HG03135 (cell line): ENCODE measurements around the gene LIMS1.
"Not testable (repeated sequence)": the region's sequence is repeated elsewhere in the genome, so short reads cannot be mapped to it uniquely, and the experiment has no call there.

Experiments
- ATAC-seq: cut with Tn5 transposase; IDR thresholded peaks from one replicate; pipeline ENCODE4 v1.9.1; 2021; ENCODE audit warnings: mild to moderate bottlenecking, moderate library complexity; ENCODE audit not compliant: unreplicated experiment

Gene LIMS1

GRCh38 chr2:108655270-108655669 is 121.0 kb downstream of the LIMS1 start:
- ATAC-seq, result not testable (repeated sequence)

- ATAC-seq, result not testable (repeated sequence)
Observed at GRCh38 chr2:108656282-108656681, 122.0 kb downstream of the LIMS1 start.

DNA sequence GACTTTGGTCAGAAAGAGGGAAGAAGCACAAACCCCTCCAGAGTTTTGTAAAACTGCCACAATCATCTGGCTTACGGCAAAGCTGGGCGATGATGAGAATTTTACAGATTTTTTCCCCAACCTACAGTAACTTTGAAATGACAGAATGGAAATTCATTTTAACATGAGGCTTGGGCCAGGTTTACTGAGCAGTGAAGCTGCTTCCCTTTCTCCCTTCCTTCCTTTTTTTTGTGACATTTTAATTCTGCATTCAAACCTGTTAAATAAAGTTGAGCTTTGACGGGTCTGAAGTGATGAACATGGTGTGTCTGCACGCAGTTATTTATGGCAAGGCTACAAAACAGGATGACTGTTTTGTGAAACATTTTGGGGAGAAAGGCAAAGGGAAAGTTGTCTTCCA is 123.2 kb downstream of the LIMS1 start:
- ATAC-seq, result not testable (repeated sequence)

- ATAC-seq, result not testable (repeated sequence)
Observed at GRCh38 chr2:108658553-108658952, 124.3 kb downstream of the LIMS1 start.

- ATAC-seq, result not testable (repeated sequence)
Observed at GRCh38 chr2:108661493-108661892, 127.2 kb downstream of the LIMS1 start.

GRCh38 chr2:108662207-108662612 is 127.9 kb downstream of the LIMS1 start:
- peak; percentile 94 for ATAC-seq

DNA sequence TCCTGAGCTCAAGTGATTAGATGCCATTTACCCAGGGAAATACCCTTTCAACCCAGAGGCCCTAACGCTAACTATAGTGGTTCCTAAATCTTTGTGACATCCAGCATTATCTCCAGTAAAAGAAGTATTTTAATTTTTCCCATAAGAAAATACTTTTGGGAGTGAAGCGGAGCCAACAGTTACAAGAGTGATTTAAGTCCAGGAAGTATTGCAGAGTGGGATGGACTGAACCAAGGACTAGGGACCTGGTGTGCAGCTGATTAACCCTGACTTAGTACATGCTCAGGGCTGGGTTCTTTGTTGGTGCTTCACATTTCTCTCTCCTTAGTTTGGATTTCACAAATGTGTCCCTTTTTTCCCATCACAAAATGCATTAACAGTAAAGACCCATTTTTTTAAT is 129.1 kb downstream of the LIMS1 start:
- ATAC-seq, result not testable (repeated sequence)

GRCh38 chr2:108664089-108664488 is 129.8 kb downstream of the LIMS1 start:
- not testable (repeated sequence) for ATAC-seq

DNA sequence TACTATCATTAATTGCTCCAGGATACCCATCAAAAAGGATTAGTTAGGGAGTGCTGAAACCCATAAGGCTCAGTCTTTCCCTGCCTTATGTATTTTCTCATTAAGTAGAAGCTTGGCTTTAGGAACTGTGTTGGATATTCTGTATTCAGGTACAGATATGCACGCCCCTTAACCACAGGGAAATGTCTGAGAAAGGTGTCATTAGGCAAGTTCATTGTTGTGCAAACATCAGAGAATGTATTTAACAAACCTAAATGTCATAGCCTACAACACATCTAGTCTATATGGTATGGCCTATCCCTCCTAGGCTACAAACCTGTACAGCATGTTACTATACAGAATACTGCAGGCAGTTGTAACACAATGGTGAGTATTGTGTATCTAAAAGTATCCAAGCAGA is 130.7 kb downstream of the LIMS1 start:
- not testable (repeated sequence) for ATAC-seq

- not testable (repeated sequence) for ATAC-seq
Observed at GRCh38 chr2:108665975-108666374, 131.7 kb downstream of the LIMS1 start.

GRCh38 chr2:108667140-108667539 is 132.9 kb downstream of the LIMS1 start:
- not testable (repeated sequence) for ATAC-seq

DNA sequence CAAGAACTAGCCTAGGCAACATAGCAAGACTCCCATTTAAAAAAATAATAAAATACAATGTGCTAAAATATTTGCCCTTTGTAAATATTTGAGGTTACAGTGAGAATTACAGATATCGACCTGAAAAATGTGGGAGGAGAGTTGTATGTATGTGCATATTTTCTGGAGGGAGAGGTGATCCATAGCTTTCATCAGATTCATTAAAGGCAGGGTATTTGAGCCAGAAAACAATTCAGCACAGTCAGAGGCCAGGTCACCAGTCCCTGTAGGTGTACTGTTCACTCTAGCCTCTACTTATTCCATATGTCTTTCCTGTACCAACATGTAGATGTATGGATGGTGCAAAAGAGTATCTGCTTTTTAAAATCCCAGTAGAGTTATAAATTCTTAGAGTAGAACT is 136.0 kb downstream of the LIMS1 start:
- not testable (repeated sequence) for ATAC-seq

DNA sequence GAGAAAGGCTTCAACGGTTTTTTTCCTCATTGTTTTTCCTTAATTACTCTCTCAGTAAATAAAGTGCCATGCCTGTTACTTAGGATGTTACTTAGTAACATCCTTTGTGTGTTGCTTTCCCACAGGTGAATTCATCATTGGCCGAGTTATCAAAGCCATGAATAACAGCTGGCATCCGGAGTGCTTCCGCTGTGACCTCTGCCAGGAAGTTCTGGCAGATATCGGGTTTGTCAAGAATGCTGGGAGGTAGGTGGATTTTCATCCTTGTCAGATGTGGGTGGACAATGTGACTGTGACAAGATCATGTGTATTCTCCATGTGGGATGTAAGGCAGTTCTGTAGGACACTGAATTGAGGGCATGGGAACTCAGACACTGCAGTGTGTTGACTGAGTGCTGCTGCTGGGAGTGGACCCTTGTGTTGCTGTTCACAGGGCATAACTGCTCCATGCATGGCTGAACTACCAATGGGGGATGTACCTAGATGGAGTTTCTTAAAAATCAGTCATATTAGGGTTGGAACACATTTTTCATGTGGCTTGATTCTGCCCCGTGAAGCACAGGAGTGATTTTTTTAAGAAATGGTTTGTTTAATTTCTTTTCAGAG is 138.0 kb downstream of the LIMS1 start:
- not testable (repeated sequence) for ATAC-seq

- not testable (repeated sequence) for ATAC-seq
Observed at GRCh38 chr2:108676522-108676921, 142.3 kb downstream of the LIMS1 start.

DNA sequence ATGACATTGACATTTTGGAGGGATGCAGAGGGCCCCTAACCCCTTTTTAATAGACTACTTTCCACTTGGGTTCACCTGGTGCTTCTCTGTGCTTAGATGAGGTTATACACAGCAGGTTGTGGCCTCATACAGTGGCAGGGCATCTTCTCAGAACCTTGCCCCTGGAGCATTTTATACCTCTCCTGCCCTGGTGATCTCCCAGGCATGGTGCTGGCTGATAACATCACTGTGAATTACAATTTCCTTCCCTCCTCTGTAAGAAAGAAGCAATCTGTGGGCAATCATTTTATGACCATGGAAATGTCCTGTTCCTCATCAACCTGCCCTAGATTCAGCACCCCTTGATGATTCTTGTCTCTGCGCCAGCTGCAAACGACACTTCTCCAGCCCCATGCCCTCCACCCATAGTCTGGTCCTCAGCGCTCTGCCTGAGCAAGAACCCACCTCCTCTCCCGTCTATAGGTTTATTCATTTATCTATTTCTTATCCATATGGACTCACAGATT is 143.0 kb downstream of the LIMS1 start:
- not testable (repeated sequence) for ATAC-seq

GRCh38 chr2:108678198-108678651 is 144.0 kb downstream of the LIMS1 start:
- not testable (repeated sequence) for ATAC-seq

DNA sequence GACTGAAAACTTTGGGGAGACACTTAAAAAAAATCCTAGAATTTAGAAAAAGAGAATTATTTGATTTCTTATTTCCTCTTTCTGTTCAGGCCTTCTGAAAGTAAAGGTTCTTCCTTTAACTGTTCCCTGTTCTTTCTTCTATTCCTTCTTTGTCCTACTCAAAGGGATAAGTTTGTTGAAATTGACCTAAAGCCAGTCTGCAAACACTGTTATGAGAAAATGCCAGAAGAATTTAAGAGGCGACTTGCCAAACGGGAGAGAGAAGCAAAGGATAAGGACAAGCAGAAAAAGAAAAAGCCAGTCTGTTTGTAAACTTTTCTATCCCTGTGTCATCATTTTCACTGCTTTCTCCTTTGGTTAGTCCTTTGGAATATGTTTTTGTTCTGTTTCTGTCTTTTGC is 146.5 kb downstream of the LIMS1 start:
- ATAC-seq, result not testable (repeated sequence)

DNA sequence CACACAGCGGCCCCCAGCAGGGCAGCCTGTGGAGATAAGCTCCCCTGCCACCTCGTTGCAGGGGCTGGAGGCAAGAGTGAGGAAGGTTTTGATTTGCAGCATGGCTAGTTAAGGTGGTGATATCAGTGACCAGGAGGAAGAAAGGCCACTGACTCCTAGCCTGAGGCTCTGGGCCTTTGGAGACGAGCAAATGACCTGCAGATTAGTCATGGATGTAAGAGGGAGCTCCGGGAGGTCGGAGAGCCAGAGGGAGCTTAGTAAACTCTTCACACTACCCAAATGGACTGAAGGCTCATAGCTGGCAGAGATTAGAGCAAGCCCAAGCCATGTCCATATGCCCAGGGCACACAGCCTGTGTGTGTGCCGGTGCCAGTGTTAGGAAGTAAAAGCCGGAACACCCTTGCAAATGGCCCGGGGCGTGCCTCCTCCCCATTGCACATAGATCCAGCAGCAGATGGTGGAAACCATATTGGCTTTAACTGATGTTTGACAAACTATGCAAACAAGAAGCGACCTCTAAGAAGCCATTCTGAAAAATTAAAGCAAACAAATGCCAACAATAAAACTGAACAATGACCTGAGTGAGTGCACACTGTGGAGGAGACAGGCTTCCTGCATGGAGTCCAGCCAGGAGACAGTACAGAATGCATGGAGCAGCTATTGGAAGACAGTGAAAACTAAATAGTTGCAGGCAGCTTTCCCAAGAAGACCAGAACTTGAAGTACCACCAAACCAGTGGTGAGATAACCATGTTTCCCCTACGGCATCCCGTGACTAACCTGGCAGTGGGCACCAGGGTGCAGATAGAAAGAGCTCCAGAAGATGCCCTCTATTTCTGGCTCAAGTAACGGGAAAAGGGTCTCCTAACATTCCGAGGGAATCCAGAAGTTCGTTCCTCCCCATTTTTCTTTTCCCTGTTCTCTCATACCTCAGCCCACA is 154.8 kb downstream of the LIMS1 start:
- ATAC-seq, result not testable (repeated sequence)

- ATAC-seq, result peak; percentile 78
Observed at GRCh38 chr2:108690001-108690400, 155.7 kb downstream of the LIMS1 start.

- ATAC-seq, result no peak
Observed at GRCh38 chr2:108691447-108691846, 157.2 kb downstream of the LIMS1 start.

- no peak for ATAC-seq
Observed at GRCh38 chr2:108701208-108701607, 166.9 kb downstream of the LIMS1 start.

DNA sequence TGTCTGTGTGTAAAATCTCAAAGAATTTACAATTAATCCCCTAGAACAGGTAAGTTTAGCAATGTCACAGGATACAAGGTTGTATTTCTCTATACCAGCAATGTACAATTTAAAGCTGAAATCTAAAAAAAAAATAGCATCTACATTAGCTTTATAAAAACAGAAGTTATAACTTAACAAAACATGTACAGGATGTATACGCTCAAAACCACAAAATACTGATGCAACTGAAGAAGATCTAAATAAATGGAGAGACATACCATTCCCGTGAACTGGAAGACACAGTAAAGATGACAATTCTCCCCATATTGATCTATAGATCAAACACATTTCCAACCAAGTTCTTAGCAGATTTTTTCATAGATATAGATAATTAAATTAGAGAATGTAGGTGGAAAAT is 167.5 kb downstream of the LIMS1 start:
- no peak for ATAC-seq
